Measurements from ENCODE around the gene SUSD1. TPM values are rescaled to one million over a fixed set of nuclear protein-coding genes. Genes with fewer than 3 reads are reported as not detected.
A peak's percentile ranks its signal among the peaks of the same experiment; 100 is the strongest.

Gene SUSD1
- total and polyA plus RNA-seq, 4 donors: 1.2 to 19.0 (median 3.2) TPM

DNA sequence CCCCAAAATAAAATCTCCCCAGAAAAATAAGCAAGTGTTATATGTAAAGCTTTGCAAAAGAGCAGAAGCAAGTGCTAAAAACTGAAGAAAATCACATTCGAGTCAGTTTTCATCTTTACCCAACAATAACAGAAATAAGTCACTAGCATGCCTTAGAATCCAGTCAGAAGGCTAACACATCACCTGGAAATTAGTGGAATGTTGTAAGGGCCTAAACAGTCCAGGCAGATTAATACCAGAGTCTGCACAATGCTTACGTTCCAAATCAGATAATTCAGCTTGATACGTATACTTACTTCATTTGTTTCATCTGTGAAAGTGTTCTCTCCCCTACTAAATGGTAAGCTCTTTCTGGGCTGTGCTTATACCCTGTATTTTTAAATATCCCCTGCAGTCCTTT is 42.7 kb downstream of the SUSD1 start:
- Histone ChIP-seq H3K4me3 (ENCODE audit: low read depth in 1 of 3, low read length in 3 of 3) (no peak overlapping the region), H3K9me3 (ENCODE audit: control insufficient read depth in 4 of 4, low read length in 3 of 4) (no peaks in the 10 kb centered on the region), H3K27ac (ENCODE audit: low read depth in 1 of 2, low read length in 2 of 2) (no peak overlapping the region), H3K9ac (ENCODE audit: low read depth in 1 of 2, low read length in 2 of 2) (no peak overlapping the region), H3K36me3 (ENCODE audit: control insufficient read depth in 4 of 4, insufficient read depth in 3 of 4, low read depth in 1 of 4, low read length in 3 of 4) (no peaks in the 10 kb centered on the region), H3K27me3 (ENCODE audit: control insufficient read depth in 4 of 4, insufficient read depth in 4 of 4, low read length in 3 of 4) (no peaks in the 10 kb centered on the region), H3K4me1 (ENCODE audit: control insufficient read depth in 4 of 4, insufficient read depth in 4 of 4, low read length in 3 of 4) (peaks cover 0 to 9% (median 7%) of the 10 kb centered on the region in 4 donors)
- TF ChIP-seq RXRA (IDR thresholded peaks at IDR 0.05) (no peak), TAF1 (conservative IDR thresholded peaks at IDR 0.05) (no peak), GABPA (IDR thresholded peaks at IDR 0.05 in 1 of 2, conservative IDR thresholded peaks at IDR 0.05 in 1 of 2) (no peak), SP1 (IDR thresholded peaks at IDR 0.05) (no peak), EGR1 (IDR thresholded peaks at IDR 0.05; ENCODE audit: low read depth in 2 of 2) (no peak)
- TF ChIP-seq, protein P1, sequence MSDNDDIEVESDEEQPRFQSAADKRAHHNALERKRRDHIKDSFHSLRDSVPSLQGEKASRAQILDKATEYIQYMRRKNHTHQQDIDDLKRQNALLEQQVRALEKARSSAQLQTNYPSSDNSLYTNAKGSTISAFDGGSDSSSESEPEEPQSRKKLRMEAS (IDR thresholded peaks at IDR 0.05): no peak
- TF ChIP-seq, protein P2, sequence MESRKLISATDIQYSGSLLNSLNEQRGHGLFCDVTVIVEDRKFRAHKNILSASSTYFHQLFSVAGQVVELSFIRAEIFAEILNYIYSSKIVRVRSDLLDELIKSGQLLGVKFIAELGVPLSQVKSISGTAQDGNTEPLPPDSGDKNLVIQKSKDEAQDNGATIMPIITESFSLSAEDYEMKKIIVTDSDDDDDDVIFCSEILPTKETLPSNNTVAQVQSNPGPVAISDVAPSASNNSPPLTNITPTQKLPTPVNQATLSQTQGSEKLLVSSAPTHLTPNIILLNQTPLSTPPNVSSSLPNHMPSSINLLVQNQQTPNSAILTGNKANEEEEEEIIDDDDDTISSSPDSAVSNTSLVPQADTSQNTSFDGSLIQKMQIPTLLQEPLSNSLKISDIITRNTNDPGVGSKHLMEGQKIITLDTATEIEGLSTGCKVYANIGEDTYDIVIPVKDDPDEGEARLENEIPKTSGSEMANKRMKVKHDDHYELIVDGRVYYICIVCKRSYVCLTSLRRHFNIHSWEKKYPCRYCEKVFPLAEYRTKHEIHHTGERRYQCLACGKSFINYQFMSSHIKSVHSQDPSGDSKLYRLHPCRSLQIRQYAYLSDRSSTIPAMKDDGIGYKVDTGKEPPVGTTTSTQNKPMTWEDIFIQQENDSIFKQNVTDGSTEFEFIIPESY (IDR thresholded peaks at IDR 0.05): no peak
- TF ChIP-seq, protein P3, sequence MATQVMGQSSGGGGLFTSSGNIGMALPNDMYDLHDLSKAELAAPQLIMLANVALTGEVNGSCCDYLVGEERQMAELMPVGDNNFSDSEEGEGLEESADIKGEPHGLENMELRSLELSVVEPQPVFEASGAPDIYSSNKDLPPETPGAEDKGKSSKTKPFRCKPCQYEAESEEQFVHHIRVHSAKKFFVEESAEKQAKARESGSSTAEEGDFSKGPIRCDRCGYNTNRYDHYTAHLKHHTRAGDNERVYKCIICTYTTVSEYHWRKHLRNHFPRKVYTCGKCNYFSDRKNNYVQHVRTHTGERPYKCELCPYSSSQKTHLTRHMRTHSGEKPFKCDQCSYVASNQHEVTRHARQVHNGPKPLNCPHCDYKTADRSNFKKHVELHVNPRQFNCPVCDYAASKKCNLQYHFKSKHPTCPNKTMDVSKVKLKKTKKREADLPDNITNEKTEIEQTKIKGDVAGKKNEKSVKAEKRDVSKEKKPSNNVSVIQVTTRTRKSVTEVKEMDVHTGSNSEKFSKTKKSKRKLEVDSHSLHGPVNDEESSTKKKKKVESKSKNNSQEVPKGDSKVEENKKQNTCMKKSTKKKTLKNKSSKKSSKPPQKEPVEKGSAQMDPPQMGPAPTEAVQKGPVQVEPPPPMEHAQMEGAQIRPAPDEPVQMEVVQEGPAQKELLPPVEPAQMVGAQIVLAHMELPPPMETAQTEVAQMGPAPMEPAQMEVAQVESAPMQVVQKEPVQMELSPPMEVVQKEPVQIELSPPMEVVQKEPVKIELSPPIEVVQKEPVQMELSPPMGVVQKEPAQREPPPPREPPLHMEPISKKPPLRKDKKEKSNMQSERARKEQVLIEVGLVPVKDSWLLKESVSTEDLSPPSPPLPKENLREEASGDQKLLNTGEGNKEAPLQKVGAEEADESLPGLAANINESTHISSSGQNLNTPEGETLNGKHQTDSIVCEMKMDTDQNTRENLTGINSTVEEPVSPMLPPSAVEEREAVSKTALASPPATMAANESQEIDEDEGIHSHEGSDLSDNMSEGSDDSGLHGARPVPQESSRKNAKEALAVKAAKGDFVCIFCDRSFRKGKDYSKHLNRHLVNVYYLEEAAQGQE (IDR thresholded peaks at IDR 0.05): no peak
- TF ChIP-seq, protein P4, sequence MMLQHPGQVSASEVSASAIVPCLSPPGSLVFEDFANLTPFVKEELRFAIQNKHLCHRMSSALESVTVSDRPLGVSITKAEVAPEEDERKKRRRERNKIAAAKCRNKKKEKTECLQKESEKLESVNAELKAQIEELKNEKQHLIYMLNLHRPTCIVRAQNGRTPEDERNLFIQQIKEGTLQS (IDR thresholded peaks at IDR 0.05): no peak
- WGBS: 98% methylated on average over 3 of the region's 3 CpGs
- no peak for DNase-seq (ENCODE audit: low spot score)

DNA sequence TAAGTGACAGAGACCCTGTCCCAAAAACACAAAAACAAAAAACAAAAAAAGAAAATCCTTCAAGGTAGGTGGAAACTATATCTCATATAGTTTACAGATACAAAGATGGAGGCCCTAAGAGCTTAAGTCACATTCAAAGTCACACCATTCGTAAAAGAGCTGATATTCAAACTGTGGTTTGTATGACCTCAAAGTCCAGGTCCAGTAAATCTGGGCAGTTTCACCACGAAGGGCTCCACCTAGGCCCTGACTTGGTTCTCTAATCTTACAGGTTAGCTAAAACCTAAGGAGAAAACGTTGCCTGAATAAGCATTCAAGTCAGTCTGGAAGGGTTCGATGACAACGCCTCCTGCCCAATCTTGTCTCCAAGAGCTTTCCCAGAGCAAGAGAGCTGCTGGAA is 44.1 kb downstream of the SUSD1 start:
- Histone ChIP-seq H3K4me1 (ENCODE audit: control insufficient read depth in 4 of 4, insufficient read depth in 4 of 4, low read length in 3 of 4) (peaks cover 0 to 9% (median 7%) of the 10 kb centered on the region in 4 donors), H3K27ac (ENCODE audit: low read depth in 1 of 2, low read length in 2 of 2) (no peak overlapping the region), H3K36me3 (ENCODE audit: control insufficient read depth in 4 of 4, insufficient read depth in 3 of 4, low read depth in 1 of 4, low read length in 3 of 4) (no peaks in the 10 kb centered on the region), H3K27me3 (ENCODE audit: control insufficient read depth in 4 of 4, insufficient read depth in 4 of 4, low read length in 3 of 4) (no peaks in the 10 kb centered on the region), H3K9ac (ENCODE audit: low read depth in 1 of 2, low read length in 2 of 2) (no peak overlapping the region), H3K4me3 (ENCODE audit: low read depth in 1 of 3, low read length in 3 of 3) (no peak overlapping the region), H3K9me3 (ENCODE audit: control insufficient read depth in 4 of 4, low read length in 3 of 4) (no peaks in the 10 kb centered on the region)
- TF ChIP-seq, protein P5, sequence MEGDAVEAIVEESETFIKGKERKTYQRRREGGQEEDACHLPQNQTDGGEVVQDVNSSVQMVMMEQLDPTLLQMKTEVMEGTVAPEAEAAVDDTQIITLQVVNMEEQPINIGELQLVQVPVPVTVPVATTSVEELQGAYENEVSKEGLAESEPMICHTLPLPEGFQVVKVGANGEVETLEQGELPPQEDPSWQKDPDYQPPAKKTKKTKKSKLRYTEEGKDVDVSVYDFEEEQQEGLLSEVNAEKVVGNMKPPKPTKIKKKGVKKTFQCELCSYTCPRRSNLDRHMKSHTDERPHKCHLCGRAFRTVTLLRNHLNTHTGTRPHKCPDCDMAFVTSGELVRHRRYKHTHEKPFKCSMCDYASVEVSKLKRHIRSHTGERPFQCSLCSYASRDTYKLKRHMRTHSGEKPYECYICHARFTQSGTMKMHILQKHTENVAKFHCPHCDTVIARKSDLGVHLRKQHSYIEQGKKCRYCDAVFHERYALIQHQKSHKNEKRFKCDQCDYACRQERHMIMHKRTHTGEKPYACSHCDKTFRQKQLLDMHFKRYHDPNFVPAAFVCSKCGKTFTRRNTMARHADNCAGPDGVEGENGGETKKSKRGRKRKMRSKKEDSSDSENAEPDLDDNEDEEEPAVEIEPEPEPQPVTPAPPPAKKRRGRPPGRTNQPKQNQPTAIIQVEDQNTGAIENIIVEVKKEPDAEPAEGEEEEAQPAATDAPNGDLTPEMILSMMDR (IDR thresholded peaks at IDR 0.05; ENCODE audit: low read depth, low read length, missing input control): no peak
- TF ChIP-seq RXRA (IDR thresholded peaks at IDR 0.05) (no peak), HNF4A (conservative IDR thresholded peaks at IDR 0.05) (peak in 1 of 2 donors; percentile 12), EGR1 (IDR thresholded peaks at IDR 0.05; ENCODE audit: low read depth in 2 of 2) (no peak)
- no peak for DNase-seq (ENCODE audit: low spot score)
- 67% methylated on average over 5 of the region's 5 CpGs for WGBS

Data from liver (tissue), 9 donors.